NCI-H526 (cell line): ENCODE measurements around the gene C6orf47.

Source experiments
- DNase-seq, 2 experiments: peaks; one replicate each; lab custom pipeline; 2025; lab: John Stamatoyannopoulos, UW

C6orf47 gene

DNA sequence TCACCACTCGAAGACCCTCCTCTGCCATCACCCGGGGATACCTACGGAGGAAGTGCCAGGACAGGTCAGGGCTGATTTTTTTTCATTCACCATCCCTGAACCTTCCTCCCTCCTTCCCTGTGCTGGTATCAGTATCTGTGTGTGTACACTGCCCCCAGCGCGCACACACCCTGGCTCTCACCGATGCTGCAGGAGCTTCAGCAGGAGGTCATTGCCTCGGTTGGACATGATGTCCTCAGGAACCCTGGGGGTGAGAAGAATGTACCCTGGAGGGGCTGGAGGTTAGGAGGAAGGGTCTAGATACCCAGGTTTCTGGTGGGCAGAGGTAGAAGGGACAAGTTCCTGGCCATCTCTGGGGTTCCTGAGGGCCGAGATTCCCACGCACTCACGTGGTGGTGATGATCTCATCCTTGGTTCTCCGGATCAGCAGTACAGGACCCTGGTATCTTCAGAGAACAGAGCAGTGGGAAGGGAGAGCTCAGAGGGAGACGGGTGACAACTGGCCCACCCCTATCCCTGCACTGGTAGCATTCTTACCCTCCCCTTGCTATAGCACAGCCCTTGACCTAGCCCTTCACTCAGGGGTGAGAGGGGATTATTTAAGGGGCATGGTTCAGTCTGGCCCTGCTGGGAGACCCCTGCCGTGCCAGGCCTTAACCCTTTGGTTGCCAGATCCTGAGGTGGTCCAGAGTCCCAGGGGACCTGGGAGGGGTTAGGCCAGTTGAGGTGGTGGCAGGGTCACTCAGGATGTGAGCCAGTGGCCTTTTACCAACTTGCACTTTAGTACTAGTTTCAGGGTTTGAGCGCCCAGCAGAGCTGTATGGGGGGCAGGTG is 27.5 kb upstream of the C6orf47 start:
- no peak for DNase-seq

- no peak for DNase-seq
Measured at GRCh38 chr6:31687321-31687720, 26.7 kb upstream of the C6orf47 start.

- no peak for DNase-seq
Measured at GRCh38 chr6:31686483-31686882, 25.9 kb upstream of the C6orf47 start.

DNA sequence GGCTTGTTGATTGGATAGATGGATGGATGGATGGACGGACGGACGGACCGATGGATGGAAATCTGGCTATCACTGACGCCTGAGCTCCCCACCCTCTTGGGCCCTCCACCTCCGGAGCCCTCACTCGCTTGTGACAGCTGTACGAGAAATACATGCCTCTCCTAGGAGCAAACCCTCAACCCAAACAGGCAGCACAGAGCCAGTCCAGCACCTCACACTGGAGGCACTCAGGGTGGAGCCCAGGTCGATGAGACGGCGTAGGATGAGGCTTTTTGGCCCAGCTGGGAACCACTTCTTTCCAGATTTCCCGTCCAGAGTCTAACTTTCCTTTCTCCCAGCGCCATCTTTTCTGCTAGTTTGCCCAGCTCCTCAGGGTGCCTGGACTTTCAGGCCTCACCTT is 23.0 kb upstream of the C6orf47 start:
- no peak for DNase-seq

DNA sequence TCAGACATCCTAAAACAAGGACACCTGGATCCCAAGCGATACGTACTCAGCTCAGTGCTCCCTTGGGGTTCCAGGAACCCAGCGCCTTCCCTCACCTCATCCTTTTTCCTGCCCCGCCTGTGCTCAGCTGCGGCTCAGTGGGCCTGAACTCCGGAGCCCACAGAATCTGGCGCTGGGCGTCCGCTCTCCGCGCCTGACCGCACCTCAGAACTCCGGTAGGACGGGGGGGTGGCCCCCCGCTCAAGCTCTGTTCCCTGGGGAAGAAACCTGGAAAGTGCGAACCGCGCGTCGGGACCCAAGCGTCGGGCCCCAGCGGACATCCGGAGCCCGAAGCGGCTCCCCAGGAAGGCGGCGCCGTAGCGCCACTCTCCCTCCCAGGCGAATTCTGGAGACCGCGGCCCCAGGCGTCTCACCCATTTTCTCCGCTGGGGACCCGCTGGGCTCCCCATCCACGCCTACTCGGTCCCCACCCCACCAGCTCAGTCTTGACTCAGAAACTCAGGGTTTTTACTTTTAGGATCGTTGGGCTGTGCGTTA is 20.6 kb upstream of the C6orf47 start:
- DNase-seq: peak in 1 of 2 experiments; percentile 77

DNA sequence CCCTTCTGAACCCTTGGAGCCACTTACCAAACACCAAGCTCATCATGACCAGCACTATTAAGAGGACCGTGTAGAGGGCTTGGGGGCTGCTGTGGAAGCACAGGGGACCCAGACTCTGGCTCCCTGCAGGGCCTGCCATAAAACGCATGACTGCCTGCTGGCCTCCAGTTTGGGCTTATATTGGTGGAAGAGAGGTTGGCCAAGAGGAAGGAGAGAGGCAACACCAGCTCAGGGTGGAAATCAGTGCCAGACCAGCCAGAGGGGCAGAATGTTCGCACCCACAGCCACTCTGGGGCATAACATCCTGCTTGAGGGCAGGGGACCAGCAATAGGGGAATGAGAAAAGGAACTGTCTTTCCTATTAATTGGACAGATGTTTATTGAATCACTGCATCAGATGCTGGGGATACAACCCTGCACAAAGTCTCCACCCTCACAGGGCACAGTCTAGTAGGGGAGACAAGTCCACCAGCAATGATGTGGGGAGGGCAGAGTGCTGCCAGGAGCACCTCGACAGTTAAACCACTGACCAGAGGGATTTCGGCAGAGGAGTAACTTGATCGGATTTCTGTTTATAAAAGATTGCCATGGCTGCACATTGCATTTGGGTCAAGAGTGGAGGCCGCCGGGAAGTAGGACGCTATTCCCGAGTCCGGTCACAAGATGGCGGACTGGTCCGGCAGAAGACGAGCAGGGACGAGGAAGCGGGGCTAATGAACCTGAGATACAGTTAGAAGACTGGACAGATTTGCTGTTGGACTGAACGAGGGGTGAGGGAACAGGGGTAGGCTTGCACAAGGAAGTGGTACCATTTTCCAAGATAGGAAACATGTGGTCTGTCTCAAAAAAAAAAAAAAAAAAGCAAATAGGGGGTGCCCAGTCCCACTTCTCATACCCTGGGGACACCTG is 19.9 kb upstream of the C6orf47 start, which contains the start of gene LY6G5C:
Gene LY6G5C, minus strand, starts transcription at position 842 of the 909 bp plus-strand sequence. Its CDS starts 694 bp downstream, at position 148.
- DNase-seq: peak; percentile 78 to 87

DNA sequence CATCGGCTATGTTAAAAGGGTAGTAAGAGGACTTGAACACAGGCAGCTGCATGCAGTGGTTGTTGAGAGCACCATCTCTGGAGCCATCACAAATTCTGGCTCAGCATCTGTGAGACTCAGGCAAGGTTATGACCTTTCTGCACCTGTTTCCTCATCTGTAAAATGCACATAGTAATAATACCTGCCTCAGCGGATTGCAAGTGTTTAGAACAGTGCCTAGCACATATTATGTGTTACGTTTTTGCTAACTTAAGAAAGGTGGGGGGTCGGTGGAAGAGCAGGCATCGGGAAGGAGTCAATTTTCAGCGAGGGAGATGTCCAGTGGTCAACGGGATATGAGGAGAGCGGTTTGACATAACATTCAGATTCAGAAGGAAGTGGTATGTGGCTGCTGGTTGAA is 17.4 kb upstream of the C6orf47 start:
- no peak for DNase-seq

DNA sequence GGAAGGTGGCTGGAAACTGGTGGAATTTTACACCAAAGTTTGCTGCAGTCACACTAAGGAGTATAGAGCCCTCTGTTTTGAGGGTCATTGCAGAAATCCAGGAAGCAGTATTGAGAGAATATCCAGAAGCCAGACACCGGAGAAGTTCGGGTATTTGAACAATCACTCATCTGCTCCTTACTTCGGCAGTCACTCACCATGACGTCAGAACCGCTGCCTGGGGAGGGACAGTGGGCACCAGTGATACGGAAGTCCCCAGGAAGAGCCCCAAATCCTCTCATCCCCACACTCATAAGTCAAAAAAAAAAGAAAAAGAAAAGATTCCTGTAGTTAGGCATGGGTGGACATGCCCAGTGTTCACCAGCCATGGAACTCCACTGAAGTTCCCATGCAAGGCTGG is 16.3 kb upstream of the C6orf47 start:
- no peak for DNase-seq

- DNase-seq: no peak
Measured at GRCh38 chr6:31676322-31676903, 15.8 kb upstream of the C6orf47 start.

DNA sequence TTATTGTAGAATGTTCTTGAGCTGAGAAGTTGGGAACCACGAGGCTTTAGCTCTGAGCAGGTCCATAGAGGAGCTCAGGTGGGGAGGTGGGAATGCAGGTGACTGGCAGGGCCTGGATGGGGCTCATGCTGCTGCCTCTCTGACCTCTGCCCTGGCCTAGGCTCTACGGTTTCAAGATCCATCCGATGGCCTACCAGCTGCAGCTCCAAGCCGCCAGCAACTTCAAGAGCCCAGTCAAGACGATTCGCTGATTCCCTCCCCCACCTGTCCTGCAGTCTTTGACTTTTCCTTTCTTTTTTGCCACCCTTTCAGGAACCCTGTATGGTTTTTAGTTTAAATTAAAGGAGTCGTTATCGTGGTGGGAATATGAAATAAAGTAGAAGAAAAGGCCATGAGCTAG is 9.1 kb upstream of the C6orf47 start, which contains the start of gene LY6G5B:
Gene LY6G5B, plus strand, starts transcription at position 301 of the 400 bp plus-strand sequence. CDS start 975 bp downstream, outside the sequence.
- DNase-seq: no peak

- DNase-seq: no peak
Measured at GRCh38 chr6:31666337-31666965, 5.9 kb upstream of the C6orf47 start.

GRCh38 chr6:31665501-31666336 is 5.1 kb upstream of the C6orf47 start, which contains the start of gene CSNK2B:
TSS of gene CSNK2B (plus strand) at chr6:31666080. CDS start at chr6:31666832, 752 bp downstream.
- peak; percentile 97 to 98 for DNase-seq

GRCh38 chr6:31664790-31665500 is 4.4 kb upstream of the C6orf47 start, which contains the start of gene GPANK1:
TSS of gene GPANK1 (minus strand) at chr6:31664997. CDS start at chr6:31664478, 519 bp downstream.
- peak; percentile 93 to 96 for DNase-seq

DNA sequence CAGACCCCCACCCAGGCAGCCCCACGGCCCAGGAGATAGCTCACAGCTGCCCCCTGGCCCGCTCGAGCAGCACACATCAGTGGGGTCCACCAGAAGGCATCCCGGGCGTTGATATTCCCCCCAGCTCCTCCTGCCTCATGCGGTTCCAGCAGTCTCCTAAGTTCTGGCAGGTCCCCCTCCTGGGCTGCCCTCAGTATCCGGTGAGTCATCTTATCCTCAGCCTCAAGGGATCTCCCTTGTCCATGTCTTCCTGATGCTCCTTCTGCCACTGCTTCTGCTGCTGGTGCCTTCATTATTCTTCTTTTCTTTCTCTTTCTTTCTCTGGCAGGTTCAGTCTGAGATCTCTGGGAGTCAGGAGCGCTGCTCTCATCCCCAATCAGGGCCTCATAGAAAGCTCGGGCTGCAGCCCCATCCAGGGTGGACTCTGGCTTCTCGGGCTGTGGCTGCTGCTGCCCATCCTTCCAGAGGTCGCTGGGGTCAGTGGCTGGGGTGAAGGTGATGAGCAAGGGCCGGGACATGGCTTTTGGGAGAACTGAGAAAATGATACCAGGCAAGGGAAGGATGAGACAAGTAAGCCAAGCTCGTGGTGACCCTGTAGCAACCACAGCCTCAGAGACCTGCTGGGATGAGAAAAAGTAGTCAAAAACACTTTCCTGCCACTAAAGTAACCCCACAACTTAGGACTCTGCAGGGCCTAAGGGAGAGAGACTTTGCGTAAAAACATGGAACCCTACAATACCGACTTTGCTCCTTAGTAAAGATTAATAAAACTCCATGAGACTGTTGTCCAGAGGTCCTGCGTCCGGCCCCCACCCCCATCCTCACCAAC is 3.6 kb upstream of the C6orf47 start:
- peak in 1 of 2 experiments; percentile 22 for DNase-seq

DNA sequence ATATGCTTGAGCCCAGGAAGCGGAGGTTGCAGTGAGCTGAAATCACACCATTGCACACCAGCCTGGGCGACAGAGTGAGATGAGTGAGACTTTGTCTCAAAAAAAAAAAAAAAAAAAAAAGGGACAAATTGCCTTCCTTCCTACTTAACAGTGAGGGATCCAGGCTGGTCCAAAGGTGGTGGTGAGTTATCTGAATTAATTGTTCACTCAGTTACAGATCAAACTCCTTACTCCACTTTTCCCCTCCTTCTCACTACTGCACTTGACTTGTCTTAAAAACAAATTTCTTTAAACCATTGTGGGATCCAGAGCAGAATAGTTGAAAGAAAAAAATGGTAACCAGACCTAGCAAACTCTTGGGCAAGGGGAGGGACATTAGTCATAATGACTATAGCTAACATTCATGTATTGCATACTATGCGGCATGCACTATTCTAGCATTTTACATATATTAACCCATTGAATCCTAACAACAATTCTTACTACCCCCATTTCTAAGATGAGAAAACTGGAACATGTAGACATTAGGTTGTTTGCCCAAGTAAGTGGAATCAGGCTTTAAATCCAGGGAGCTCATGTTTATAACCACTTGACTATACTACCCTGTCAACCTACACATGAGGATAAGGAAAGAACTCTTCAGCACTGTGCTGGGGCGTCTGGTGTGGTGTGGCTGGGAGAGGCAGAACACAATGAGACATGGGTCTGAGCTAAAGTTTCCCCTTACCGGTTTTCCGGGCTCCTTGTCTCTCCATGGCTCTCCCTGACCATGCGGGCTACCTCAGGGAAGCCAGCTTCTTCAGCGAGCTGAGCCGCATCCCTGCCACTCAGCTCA is 2.8 kb upstream of the C6orf47 start:
- no peak for DNase-seq

DNA sequence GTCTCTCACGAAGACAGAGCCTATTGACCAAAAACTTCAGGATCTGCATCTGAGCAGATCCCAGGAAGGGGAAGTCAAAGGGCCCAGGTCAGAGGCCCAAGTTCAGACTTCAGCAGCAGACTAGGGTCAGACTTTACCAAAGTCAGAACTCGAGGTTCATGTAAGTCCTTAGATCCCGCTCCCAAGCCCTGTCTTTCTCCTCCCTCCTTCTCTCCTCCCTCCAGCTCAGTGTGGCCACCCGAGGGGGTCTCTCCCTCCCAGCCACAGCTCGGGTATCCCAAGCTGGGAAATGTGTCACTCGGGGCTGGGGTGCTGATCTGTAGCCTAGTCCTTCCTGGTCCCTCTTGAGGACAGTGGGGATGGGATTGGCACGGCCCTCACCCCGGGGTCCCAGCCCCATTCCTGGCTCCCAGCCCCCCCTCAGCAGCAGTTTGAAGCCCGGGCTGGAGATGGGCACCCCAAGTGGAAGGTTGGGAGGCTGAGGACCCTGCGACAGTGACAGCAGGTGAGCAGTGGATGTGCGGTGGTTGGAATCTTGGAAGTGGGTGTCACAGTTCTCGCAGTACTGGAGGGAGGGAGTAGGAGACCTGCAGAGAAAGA is 1.6 kb upstream of the C6orf47 start:
- no peak for DNase-seq
